ENCODE measurements around the gene SHROOM3. TPM values are rescaled to one million over a fixed set of nuclear protein-coding genes. Genes with fewer than 3 reads are reported as not detected.

SHROOM3 gene
- total and polyA plus RNA-seq, 2 of the 13 experiments (the other 11 are each of a cell fraction or from before 2014, with no cell fraction given) = 0.01 TPM; not detected in 1

DNA sequence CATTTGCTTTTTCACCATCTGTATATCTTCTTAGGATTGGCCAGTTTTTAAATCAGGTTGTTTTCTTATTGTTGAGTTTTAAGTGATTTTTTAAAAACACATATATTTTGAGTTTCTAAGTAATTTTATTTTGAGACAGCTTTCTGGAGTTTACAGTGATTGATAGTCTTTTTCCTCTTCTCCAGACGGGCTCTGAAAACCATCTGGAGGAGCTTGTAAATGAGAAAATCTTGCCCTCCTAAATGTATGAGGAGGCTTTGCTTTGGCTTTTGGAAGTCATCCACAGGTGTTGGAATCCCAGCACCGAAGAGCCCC is 302.7 kb downstream of the SHROOM3 start (continued):
- no peak for TF ChIP-seq HNRNPUL1 (IDR thresholded peaks at IDR 0.05; ENCODE audit: low read depth, low read length)
- TF ChIP-seq MED8 (CRISPR knock-in tag; IDR thresholded peaks at IDR 0.05; ENCODE audit: insufficient replicate concordance) = no peak
- TF ChIP-seq SCMH1 (CRISPR knock-in tag; IDR thresholded peaks at IDR 0.05; ENCODE audit: borderline replicate concordance) = no peak

- CTCF ChIA-PET (ENCODE audit: low intra/inter-chr PET ratio, low total read pairs) = no interaction called here
- Histone ChIP-seq H3K36me3 (replicated peaks in 1 of 2; ENCODE audit: control insufficient read depth in 1 of 2, insufficient read depth in 2 of 2, low read length in 2 of 2) (no peaks in the 10 kb centered on the region), H3K9ac (ENCODE audit: insufficient read depth, low read depth, low read length) (no peak overlapping the region), H3K27me3 (ENCODE audit: control insufficient read depth in 1 of 2, insufficient read depth in 2 of 2, low read length in 2 of 2) (0 out of 5 replicates have a peak, but pooled peaks cover 0 to 3% of the 10 kb centered on the region in 2 experiments), H3K9me3 (ENCODE audit: low read length) (no peaks in the 10 kb centered on the region), H3K4me2 (ENCODE audit: low read depth, low read length) (no peak overlapping the region), H3K79me2 (ENCODE audit: insufficient read depth, low read length) (no peaks in the 10 kb centered on the region), H3K4me3 (replicated peaks in 1 of 3; ENCODE audit: insufficient read depth in 1 of 3, low read depth in 2 of 3, low read length in 3 of 3) (no peak overlapping the region), H3K27ac (ENCODE audit: extremely low read length, insufficient read depth, low read length) (no peak overlapping the region), H4K20me1 (ENCODE audit: insufficient read depth, low read length) (no peaks in the 10 kb centered on the region), H3K4me1 (ENCODE audit: insufficient read depth, low read length) (no peaks in the 10 kb centered on the region), H2AFZ (ENCODE audit: low read length) (no peak overlapping the region)
- POLR2A ChIA-PET = no interaction called here
- in situ Hi-C loops (cut with HindIII; ENCODE audit: extremely low pct_ligation_motif_present, low pct_unique_long_range_greater_than_20kb) (no loop called here), intact Hi-C loops (cut with micrococcal nuclease; ENCODE audit: unreplicated experiment) (no loop called here)
- TF ChIP-seq ZNF770 (CRISPR knock-in tag; IDR thresholded peaks at IDR 0.05) (no peak), MNT (IDR thresholded peaks at IDR 0.05) (peak; percentile 61)
- DNase-seq (ENCODE audit: low spot score) (no peak), ATAC-seq (no peak), FAIRE-seq (no peak)
- BruUV-seq (replicated peaks) = no TSS peak
- 41% methylated on average over 5 of the region's 5 CpGs for WGBS (ENCODE audit: low lambda C conversion rate)
Measured at GRCh38 chr4:76738086-76738931, 303.3 kb downstream of the SHROOM3 start.

All from HepG2 (cell line).